Right cardiac atrium (tissue), 5 donors: ENCODE results near the gene CDC14C. TPM values are rescaled to one million over a fixed set of nuclear protein-coding genes. Genes with fewer than 3 reads are reported as not detected.
A peak's percentile ranks its signal among the peaks of the same experiment; 100 is the strongest.

Experiments
- ATAC-seq, 2 donors: fragments of 200-7000 bp; cut with Tn5 transposase; one replicate each; pipeline versions ENCODE4 v1.8.0 to v1.9.1; 2020; ENCODE audit warnings: moderate library complexity in 2 of 2, mild to moderate bottlenecking in 1 of 2
- DNase-seq, 3 donors: peaks; one replicate each; pipeline ENCODE4 v3.0.0-alpha.2; 2020
- H3K27ac ChIP-seq: one replicate; pipeline ENCODE4 v1.5.1; 2013; ENCODE audit warnings: mild to moderate bottlenecking, low read length, control low read depth, moderate library complexity
- H3K27me3 ChIP-seq: one replicate; pipeline ENCODE4 v1.6.1; 2013; ENCODE audit not compliant: control insufficient read depth, insufficient read depth
- H3K4me1 ChIP-seq: one replicate; pipeline ENCODE4 v1.6.1; 2013; ENCODE audit warnings: low read length; ENCODE audit not compliant: control insufficient read depth, insufficient read depth
- H3K4me3 ChIP-seq: one replicate; pipeline ENCODE4 v1.5.1; 2013; ENCODE audit warnings: low read length, control low read depth
- H3K9me3 ChIP-seq: one replicate; pipeline ENCODE4 v1.6.1; 2013; ENCODE audit warnings: low read length; ENCODE audit not compliant: control insufficient read depth
- WGBS: extraction: QIAGEN DNeasy Blood & Tissue Kit; methylation state at CpG from one replicate; pipeline ENCODE4 v1.1.7; 2013; 5-methylcytosine and 5-hydroxymethylcytosine counted together
- intact Hi-C, 4 donors: fragments of 100-400 bp; cut with DNase I; formaldehyde crosslinking; loops; one replicate each; pipeline versions ENCODE4 v1.11.0 to v1.14.0; 2022 to 2023
- polyA plus RNA-seq: library from polyadenylated mRNA; stranded (reverse); fragments of 200-250 nt; gene quantifications from one replicate; pipeline ENCODE4 v1.2.3, GENCODE V29; 2013
- total RNA-seq, 4 donors: library from RNA; stranded (reverse); fragmentation: NEBNext Ultra II Directional; extraction: Animal tissue kit (Norgen Biotek cat#: 25700); gene quantifications; one replicate each; pipeline ENCODE4 v1.2.1, GENCODE V29; 2021
- donor health status: healthy with polysubstance abuse.
- donor health status: DM: no; HTN: yes; CAD: no.
- donor health status: DM: no; HTN: no; CAD: no.
- donor health status: DM: no; HTN: yes; CAD: no; lungs with severe emphysema.
- donor health status: DM: yes; HTN: yes; CAD: no.

The CDC14C gene
- total and polyA plus RNA-seq, 5 donors: not detected

GRCh38 chr7:48931481-48931880, 7.1 kb downstream of the CDC14C start:
- peaks cover 1% of the 10 kb centered on the region for H3K4me1 ChIP-seq
- no peaks in the 10 kb centered on the region for H3K9me3 ChIP-seq
- ATAC-seq (no peak), DNase-seq (no peak)
- intact Hi-C loops: no loop called here
- H3K27ac ChIP-seq: no peak overlapping the region
- no peaks in the 10 kb centered on the region for H3K27me3 ChIP-seq
- WGBS: 74% methylated on average over 2 of the region's 2 CpGs
- H3K4me3 ChIP-seq: no peak overlapping the region

DNA sequence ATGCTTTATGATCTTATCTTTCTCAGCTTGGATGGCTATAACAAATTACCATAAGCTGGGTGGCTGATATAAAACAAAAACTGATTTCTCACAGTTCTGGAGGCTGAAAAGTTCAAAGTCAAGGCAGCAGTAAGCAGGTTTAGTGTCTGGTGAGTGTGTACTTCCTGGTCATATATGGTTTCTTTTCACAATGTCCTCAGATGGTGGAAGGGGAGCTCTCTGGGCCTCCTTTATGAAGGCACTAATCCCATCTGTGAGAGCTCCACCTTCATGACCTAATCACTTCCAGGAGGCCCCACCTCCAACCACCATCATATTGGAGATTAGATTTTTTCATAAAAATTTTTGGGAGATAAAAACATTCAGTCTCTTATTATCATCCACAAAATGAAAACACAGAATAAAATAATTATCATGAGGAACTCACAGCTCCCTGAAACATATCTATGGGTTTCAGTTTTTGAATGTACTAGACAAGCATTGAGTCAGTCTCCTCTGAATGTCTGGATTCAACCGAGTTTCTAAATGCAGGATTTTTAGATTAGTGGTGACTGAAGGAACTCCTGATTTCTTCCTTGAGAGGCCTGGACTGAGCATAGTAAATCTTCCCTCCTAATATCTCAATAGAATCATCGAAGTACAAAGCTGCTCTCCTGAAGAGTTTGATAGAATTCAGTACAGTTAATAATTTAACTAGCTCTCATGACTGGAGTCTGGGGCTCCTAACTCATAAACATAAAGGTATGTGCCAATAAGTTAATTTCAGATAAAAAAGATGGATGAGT, 8.0 kb downstream of the CDC14C start:
- Histone ChIP-seq H3K9me3 (no peaks in the 10 kb centered on the region), H3K4me1 (peaks cover 1% of the 10 kb centered on the region), H3K4me3 (no peak overlapping the region), H3K27ac (no peak overlapping the region), H3K27me3 (no peaks in the 10 kb centered on the region)
- WGBS: 64% methylated on average over 2 of the region's 2 CpGs
- no peak for ATAC-seq
- no peak for DNase-seq
- intact Hi-C loops: no loop called here

- no peaks in the 10 kb centered on the region for H3K9me3 ChIP-seq
- no peaks in the 10 kb centered on the region for H3K27me3 ChIP-seq
- no peak overlapping the region for H3K27ac ChIP-seq
- ATAC-seq (no peak), DNase-seq (no peak)
- H3K4me1 ChIP-seq: peaks cover 1% of the 10 kb centered on the region
- H3K4me3 ChIP-seq: no peak overlapping the region
- intact Hi-C loops: no loop called here
- WGBS: 72% methylated on average over 3 of the region's 3 CpGs
Observed at GRCh38 chr7:48933549-48934085, 9.3 kb downstream of the CDC14C start.

GRCh38 chr7:48938539-48939295, 14.4 kb downstream of the CDC14C start:
- intact Hi-C loops: no loop called here
- ATAC-seq (peak; percentile 76 to 84), DNase-seq (peak in 2 of 3 donors; percentile 33 to 68)
- H3K9me3 ChIP-seq: no peaks in the 10 kb centered on the region
- H3K27me3 ChIP-seq: no peaks in the 10 kb centered on the region
- 64% methylated on average over 4 of the region's 4 CpGs for WGBS
- no peak overlapping the region for H3K4me3 ChIP-seq
- H3K4me1 ChIP-seq: peaks cover 3% of the 10 kb centered on the region
- H3K27ac ChIP-seq: no peak overlapping the region

GRCh38 chr7:48943279-48943990, 19.1 kb downstream of the CDC14C start:
- intact Hi-C loops: no loop called here
- no peak overlapping the region for H3K4me3 ChIP-seq
- H3K27me3 ChIP-seq: no peaks in the 10 kb centered on the region
- ATAC-seq: peak in 1 of 2 donors; percentile 64
- WGBS: 53% methylated on average over 3 of the region's 3 CpGs
- no peak overlapping the region for H3K27ac ChIP-seq
- DNase-seq: no peak
- peaks cover 3% of the 10 kb centered on the region for H3K4me1 ChIP-seq
- no peaks in the 10 kb centered on the region for H3K9me3 ChIP-seq

DNA sequence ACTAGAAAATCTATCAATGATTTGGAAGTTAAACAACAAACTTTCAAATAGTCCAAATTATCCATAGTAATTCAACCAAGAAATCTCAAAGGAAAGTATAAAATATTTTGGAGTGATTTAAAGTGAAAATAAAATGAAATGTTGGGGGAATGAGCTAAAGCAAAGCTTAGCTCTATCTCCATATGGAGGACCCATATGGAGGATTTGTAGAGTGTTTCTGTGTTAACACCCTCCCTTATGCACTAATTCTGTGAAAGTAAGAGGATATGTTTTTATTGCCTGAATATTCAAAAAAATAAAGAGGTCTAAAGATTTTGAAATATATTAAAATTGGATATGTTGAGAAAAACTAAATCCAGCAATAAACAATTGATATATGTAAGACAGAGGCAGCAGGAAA, 31.6 kb downstream of the CDC14C start:
- Histone ChIP-seq H3K4me1 (no peaks in the 10 kb centered on the region), H3K27me3 (no peaks in the 10 kb centered on the region), H3K4me3 (no peak overlapping the region), H3K9me3 (no peaks in the 10 kb centered on the region), H3K27ac (no peak overlapping the region)
- intact Hi-C loops: no loop called here
- no peak for ATAC-seq
- DNase-seq: no peak

DNA sequence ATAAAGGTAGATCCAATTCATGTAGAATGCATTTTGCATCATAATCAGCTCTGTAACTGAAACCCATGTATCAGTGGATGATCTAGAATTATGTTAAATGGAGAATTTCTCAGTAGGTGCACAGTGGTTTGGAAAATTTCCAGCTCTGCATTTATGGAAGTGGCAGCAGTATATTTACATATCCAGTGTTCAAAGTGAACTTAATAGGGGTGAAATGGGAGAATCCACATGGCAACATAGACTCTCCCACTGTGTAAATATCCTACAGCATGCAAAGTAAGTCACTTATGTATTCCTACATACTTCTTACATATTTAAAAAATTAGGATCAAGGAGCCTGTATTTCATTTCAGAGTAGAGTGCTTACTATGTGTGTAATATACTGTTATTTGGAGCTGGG, 35.3 kb downstream of the CDC14C start:
- no peak for ATAC-seq
- Histone ChIP-seq H3K4me3 (no peak overlapping the region), H3K27me3 (no peaks in the 10 kb centered on the region), H3K9me3 (no peaks in the 10 kb centered on the region), H3K27ac (no peak overlapping the region), H3K4me1 (no peaks in the 10 kb centered on the region)
- intact Hi-C loops: no loop called here
- DNase-seq: no peak

DNA sequence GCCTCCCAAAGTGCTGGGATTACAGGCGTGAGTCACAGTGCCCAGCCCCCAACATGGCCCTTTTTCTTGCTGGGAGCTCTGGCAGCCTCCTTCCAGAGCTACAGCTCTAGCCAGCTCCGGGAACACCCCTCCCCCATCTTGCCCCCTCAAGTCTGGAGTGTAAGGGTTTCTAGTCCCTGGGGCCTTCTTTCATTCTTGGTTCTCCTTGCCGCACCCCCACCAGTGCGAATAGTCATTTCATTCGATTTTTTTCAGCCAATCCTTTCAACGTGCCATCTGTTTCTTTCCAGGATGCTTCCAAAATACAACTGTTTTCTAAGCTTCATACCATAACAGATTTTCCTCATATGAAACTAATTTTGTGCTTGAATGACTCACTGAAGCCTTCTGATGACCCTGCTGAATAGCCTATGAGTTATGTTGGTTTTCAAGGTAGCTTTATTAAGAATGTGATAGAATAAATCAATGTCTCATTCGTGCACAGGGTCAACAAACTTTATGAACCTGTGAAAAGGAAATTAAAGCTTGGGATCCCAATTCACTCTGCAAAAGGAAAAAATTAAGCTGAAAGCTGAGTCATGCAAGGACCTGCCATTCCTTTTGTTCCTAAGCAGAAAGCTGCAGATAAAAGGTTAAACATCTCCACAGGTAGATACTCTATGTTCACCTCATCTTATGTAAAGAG, 38.6 kb downstream of the CDC14C start:
- WGBS: 60% methylated on average over 7 of the region's 7 CpGs
- peak; percentile 33 to 67 (median 63) for DNase-seq
- intact Hi-C loops: no loop called here
- Histone ChIP-seq H3K4me3 (no peak overlapping the region), H3K27ac (no peak overlapping the region), H3K27me3 (no peaks in the 10 kb centered on the region), H3K9me3 (no peaks in the 10 kb centered on the region), H3K4me1 (no peaks in the 10 kb centered on the region)
- peak in 1 of 2 donors; percentile 40 for ATAC-seq

DNA sequence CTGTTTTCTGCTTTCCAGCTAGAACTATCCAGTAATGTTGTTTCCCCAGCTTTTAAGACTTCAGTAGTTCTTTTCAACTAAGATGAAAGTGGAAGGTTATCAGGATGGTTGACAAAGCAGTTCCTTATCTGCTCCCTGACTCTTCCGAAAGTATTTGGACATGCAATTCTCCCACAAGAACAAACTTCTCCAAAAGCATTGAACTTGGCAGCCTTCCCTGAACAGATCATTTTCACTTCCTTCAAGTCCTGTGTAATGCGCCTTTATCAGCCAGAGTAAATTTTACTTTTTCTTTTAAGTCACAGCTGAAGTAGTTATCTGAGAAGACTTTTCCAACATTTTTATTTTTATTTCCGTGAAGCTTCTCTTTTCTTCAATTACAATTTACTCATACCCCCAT, 39.7 kb downstream of the CDC14C start:
- DNase-seq (no peak), ATAC-seq (no peak)
- H3K27me3 ChIP-seq: no peaks in the 10 kb centered on the region
- intact Hi-C loops: no loop called here
- H3K4me1 ChIP-seq: no peaks in the 10 kb centered on the region
- H3K27ac ChIP-seq: no peak overlapping the region
- no peaks in the 10 kb centered on the region for H3K9me3 ChIP-seq
- WGBS: 18% methylated on average over 3 of the region's 3 CpGs
- no peak overlapping the region for H3K4me3 ChIP-seq

GRCh38 chr7:48971173-48971572, 46.8 kb downstream of the CDC14C start:
- DNase-seq: no peak
- 84% methylated on average over 1 of the region's 1 CpG for WGBS
- Histone ChIP-seq H3K27ac (no peak overlapping the region), H3K27me3 (no peaks in the 10 kb centered on the region), H3K4me1 (no peaks in the 10 kb centered on the region), H3K9me3 (no peaks in the 10 kb centered on the region), H3K4me3 (no peak overlapping the region)
- intact Hi-C loops: no loop called here
- no peak for ATAC-seq
